ENCODE measurements around the gene FOXL3.
"Not testable (repeated sequence)": the region's sequence is repeated elsewhere in the genome, so short reads cannot be mapped to it uniquely, and the experiment has no call there.

GRCh38 chr7:336149-336533 lies 46.2 kb downstream of the FOXL3 start:
- not testable (repeated sequence) for TF ChIP-seq CTCF (IDR thresholded peaks at IDR 0.05 in 2 of 3, conservative IDR thresholded peaks at IDR 0.05 in 1 of 3; ENCODE audit: borderline replicate concordance in 1 of 3, insufficient read depth in 1 of 3, low read depth in 2 of 3, low read length in 2 of 3); JUND (IDR thresholded peaks at IDR 0.05); YY1 (IDR thresholded peaks at IDR 0.05; ENCODE audit: extremely low read depth, insufficient replicate concordance, low read depth, low read length); SIN3A (IDR thresholded peaks at IDR 0.05; ENCODE audit: low read depth); EZH2 (IDR thresholded peaks at IDR 0.05); TCF7L2 (IDR thresholded peaks at IDR 0.05; ENCODE audit: borderline replicate concordance, extremely low read depth, insufficient read depth, insufficient read length); POLR2AphosphoS5 (IDR thresholded peaks at IDR 0.05; ENCODE audit: low read depth, low read length); RAD21 (IDR thresholded peaks at IDR 0.05; ENCODE audit: low read depth); POLR2A (IDR thresholded peaks at IDR 0.05; ENCODE audit: borderline replicate concordance, extremely low read depth, insufficient read depth, insufficient read length); EZH2phosphoT487 (IDR thresholded peaks at IDR 0.05; ENCODE audit: borderline replicate concordance); SP1 (IDR thresholded peaks at IDR 0.05; ENCODE audit: low read depth); ATF3 (IDR thresholded peaks at IDR 0.05); CEBPB (IDR thresholded peaks at IDR 0.05; ENCODE audit: low read depth); MAX (IDR thresholded peaks at IDR 0.05)
